Cardiac fibroblast (primary cell): ENCODE measurements around the gene ISG20.

ENCODE experiments used
- DNase-seq, 2 donors: peaks; one replicate each; pipeline versions ENCODE4 v3.0.0 to v3.0.0-alpha.2; 2010; ENCODE audit warnings: low read depth in 2 of 2
- H3K4me3 ChIP-seq, 2 donors: replicated peaks in 1 of 2; 1 replicate in 1 of 2; 2 replicates in 1 of 2; pipeline ENCODE4 v1.5.1; 2011; ENCODE audit warnings: low read depth in 2 of 2, low read length in 2 of 2, mild to moderate bottlenecking in 2 of 2, moderate library complexity in 1 of 2
- TF ChIP-seq, protein P1 (sequence below): IDR thresholded peaks from one replicate; pipeline ENCODE4 v1.5.1; 2011; ENCODE audit warnings: low read depth, mild to moderate bottlenecking, low read length, inconsistent platforms

Gene ISG20

DNA sequence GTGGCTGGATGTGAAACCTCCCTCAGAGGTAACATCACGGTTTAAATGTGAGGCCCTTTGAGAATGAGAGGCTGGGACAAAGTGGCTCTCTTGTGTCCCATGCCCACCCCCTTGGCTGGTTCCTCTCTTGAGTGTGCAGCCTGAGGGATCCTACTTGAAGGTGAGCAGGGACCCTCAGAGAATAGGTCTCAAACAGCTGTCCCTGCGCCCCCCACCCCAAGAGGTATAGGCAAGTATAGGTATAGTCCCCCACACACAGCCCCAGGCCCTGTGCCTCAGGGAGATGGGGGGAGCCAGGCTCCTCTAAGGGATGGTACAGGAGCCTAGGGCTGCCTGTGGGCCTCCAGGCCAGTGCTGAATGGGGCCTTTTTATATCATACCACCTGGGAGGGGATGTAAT lies 61.9 kb downstream of the ISG20 start:
- no peak for DNase-seq
- TF ChIP-seq, protein P1, sequence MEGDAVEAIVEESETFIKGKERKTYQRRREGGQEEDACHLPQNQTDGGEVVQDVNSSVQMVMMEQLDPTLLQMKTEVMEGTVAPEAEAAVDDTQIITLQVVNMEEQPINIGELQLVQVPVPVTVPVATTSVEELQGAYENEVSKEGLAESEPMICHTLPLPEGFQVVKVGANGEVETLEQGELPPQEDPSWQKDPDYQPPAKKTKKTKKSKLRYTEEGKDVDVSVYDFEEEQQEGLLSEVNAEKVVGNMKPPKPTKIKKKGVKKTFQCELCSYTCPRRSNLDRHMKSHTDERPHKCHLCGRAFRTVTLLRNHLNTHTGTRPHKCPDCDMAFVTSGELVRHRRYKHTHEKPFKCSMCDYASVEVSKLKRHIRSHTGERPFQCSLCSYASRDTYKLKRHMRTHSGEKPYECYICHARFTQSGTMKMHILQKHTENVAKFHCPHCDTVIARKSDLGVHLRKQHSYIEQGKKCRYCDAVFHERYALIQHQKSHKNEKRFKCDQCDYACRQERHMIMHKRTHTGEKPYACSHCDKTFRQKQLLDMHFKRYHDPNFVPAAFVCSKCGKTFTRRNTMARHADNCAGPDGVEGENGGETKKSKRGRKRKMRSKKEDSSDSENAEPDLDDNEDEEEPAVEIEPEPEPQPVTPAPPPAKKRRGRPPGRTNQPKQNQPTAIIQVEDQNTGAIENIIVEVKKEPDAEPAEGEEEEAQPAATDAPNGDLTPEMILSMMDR: no peak
- H3K4me3 ChIP-seq: no peak overlapping the region

DNA sequence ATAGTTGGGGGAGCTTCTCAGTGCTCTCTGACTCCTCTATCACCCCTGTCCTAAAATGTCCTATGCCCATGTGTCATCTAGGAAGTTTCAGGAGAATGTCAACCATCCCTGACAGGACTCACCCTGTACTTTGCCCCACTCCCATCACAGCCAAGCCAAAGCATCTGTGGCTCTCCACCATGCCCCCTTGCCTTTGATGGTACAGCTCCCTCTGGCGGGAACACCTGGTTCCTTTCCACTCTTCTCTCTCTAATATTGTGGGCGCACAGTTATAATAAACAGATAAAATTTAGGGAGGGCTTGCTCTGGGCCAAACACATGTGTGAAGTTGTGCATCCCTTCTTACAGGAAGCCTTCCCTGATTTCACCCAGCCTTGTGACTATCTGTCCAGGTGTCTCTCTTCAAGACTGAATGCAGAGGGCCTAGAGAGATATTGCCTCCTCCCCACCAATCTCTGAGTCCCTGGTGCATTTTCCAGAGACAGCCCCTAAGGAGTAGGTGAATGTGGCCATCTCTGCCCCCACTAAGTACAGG lies 62.8 kb downstream of the ISG20 start:
- TF ChIP-seq, protein P1: peak; percentile 41
- H3K4me3 ChIP-seq: no peak overlapping the region
- DNase-seq: peak in 1 of 2 donors; percentile 8

DNA sequence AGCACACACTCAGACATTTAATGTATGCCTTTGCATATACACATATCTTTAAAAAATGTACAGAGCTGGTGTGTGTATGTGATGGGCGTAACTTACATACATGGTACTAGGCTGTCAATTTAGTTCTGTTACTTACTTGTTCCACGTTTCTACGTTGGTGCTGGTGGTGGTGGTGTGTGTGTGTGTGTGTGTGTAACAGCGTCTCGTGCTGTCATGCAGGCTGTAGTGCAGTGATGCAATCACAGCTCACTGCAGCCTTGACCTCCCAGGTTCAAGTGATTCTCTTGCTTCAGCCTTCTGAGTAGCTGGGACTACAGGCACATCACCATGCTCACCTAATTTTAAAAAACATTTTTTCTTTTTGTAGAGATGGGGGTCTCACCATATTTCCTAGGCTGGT lies 64.2 kb downstream of the ISG20 start:
- no peak overlapping the region for H3K4me3 ChIP-seq
- TF ChIP-seq, protein P1: no peak
- DNase-seq: peak in 1 of 2 donors; percentile 18

DNA sequence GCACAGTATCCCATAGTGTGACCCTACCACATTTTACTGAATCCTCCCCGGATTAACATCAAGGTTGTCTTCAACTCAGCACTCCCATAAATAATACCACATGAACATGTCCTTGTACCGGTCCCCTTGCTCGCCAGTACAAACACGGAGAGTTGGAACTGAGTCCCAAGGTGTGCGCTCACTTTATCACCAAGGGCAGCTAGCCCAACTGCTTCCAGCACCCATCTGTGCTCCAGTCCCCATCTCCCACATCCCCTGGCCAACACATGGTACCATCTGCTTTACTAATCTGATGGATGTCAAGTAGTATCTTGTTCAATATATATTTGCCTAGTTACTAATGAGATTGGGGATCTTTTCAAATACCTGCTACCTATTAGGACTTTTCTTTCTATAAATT lies 64.7 kb downstream of the ISG20 start:
- TF ChIP-seq, protein P1: no peak
- no peak for DNase-seq
- no peak overlapping the region for H3K4me3 ChIP-seq

DNA sequence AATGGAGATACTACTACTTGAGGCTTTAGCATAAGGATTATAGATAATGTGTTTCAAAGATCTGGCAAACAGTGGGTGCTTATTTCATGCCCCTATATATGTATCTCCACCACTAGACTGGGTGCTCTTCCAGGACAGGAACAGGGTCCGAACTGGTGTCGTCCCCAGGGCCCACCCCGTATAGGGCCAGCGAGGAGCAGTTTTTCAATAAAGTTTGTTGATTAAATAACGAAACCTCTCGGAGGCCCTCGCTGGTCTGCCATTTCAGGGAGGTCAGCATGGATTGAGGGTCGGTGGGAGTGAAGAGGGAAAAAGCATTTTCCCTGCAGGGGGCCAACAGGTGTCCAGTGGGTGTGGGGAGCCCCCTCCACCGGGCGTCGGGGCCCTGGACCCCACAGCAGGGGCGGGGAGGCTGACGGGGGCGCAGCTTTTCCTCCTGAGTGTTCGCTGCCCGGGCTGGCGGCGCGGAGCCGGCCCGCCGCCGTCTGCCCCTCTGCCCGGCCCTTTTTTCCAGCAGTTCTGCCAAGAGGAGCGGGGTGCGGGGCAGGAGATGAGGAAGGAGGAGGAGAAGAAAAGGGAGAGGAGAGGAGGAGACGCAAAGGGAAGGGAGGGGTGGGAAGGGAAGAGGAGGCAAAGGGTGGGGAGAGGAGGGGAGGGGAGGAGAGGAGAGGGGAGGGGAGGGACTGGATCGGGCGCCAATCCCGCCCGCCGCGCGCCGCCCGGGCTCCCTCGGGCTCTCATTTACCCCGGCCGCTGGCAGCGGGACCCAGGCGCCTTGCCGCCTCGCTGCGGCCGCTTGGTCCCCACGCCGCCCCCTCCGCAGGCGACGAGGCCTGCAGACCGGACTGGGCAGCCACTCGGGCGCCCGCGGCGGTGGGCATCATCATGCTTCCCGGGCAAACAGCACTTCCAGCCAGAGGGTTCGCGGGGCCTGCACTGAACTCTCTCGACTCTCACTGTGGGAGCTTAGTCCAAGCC lies 66.3 kb downstream of the ISG20 start:
- H3K4me3 ChIP-seq: peak overlapping the region; percentile 14 to 22
- TF ChIP-seq, protein P1: no peak
- peak; percentile 13 to 77 for DNase-seq

DNA sequence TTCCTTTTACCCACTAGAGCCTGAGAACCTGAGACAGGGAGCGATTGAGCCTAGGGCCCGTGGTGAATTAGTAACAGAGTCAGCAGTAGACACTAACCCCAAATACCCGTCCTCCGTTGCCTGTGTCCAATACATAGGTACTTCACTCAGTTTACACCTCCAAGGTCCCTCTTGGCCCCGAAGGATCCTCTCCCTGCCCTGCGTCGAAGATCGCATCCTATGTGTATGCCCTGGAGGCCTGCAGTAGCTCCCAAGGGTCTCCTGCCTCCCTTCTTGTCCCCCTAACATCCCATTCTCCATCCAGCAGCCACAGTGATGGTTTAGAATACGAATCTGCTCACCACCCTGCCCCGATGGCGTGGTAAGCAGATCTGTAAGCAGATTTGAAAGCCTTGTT lies 67.0 kb downstream of the ISG20 start:
- DNase-seq: no peak
- peak overlapping the region in 1 of 2 donors; percentile 22 for H3K4me3 ChIP-seq
- TF ChIP-seq, protein P1: no peak
